Astrocyte (in vitro differentiated cells and primary cell): ENCODE results near the gene CCL25. TPM values are rescaled to one million over a fixed set of nuclear protein-coding genes. Genes with fewer than 3 reads are reported as not detected.

Experiments used
- DNase-seq: peaks from one replicate; pipeline ENCODE4 v3.0.0-alpha.2; 2010; ENCODE audit warnings: low read depth
- FAIRE-seq: peaks from 2 replicates; lab custom pipeline; 2011; peaks lifted over from hg19 to GRCh38; lab: Jason Lieb, UNC
- H2AFZ ChIP-seq: 2 replicates; pipeline ENCODE4 v1.6.0; 2012; ENCODE audit warnings: low read depth, low read length, inconsistent platforms
- H3K27ac ChIP-seq: 2 replicates; pipeline ENCODE4 v1.5.1; 2011; ENCODE audit warnings: low read depth, low read length, inconsistent platforms
- H3K27me3 ChIP-seq: 2 replicates; pipeline ENCODE4 v1.6.0; 2011; ENCODE audit warnings: low read length, inconsistent platforms; ENCODE audit not compliant: insufficient read depth
- H3K36me3 ChIP-seq: 2 replicates; pipeline ENCODE4 v1.5.1; 2011; ENCODE audit warnings: low read length, inconsistent platforms; ENCODE audit not compliant: insufficient read depth
- H3K4me1 ChIP-seq: 2 replicates; pipeline ENCODE4 v1.5.1; 2011; ENCODE audit warnings: low read length, inconsistent platforms; ENCODE audit not compliant: insufficient read depth
- H3K4me2 ChIP-seq: 2 replicates; pipeline ENCODE4 v1.6.0; 2012; ENCODE audit warnings: low read length, inconsistent platforms
- H3K4me3 ChIP-seq: 2 replicates; pipeline ENCODE4 v1.5.1; 2011; ENCODE audit warnings: low read depth, mild to moderate bottlenecking, low read length, inconsistent platforms; ENCODE audit not compliant: insufficient read depth
- H3K79me2 ChIP-seq: 2 replicates; pipeline ENCODE4 v1.6.0; 2012; ENCODE audit warnings: mild to moderate bottlenecking, low read length, inconsistent platforms; ENCODE audit not compliant: insufficient read depth
- H3K9ac ChIP-seq: 2 replicates; pipeline ENCODE4 v1.6.0; 2012; ENCODE audit warnings: mild to moderate bottlenecking, low read length, inconsistent platforms
- H3K9me3 ChIP-seq: 2 replicates; pipeline ENCODE4 v1.5.1; 2012; ENCODE audit warnings: low read depth, mild to moderate bottlenecking, low read length, inconsistent platforms; ENCODE audit not compliant: insufficient read depth
- H4K20me1 ChIP-seq: 2 replicates; pipeline ENCODE4 v1.6.0; 2012; ENCODE audit warnings: low read length, inconsistent platforms; ENCODE audit not compliant: insufficient read depth
- H3K27ac Mint-ChIP-seq: one replicate; pipeline ENCODE4 v1.8.0; 2021; ENCODE audit warnings: mild to moderate bottlenecking, mixed read lengths; ENCODE audit not compliant: unreplicated experiment
- H3K27me3 Mint-ChIP-seq: one replicate; pipeline ENCODE4 v1.8.0; 2021; ENCODE audit warnings: low read depth, mixed read lengths; ENCODE audit not compliant: unreplicated experiment
- H3K36me3 Mint-ChIP-seq: one replicate; pipeline ENCODE4 v1.8.0; 2021; ENCODE audit warnings: low read depth, mixed read lengths; ENCODE audit not compliant: unreplicated experiment
- H3K4me1 Mint-ChIP-seq: one replicate; pipeline ENCODE4 v1.8.0; 2021; ENCODE audit warnings: low read depth, mixed read lengths; ENCODE audit not compliant: unreplicated experiment
- H3K4me3 Mint-ChIP-seq: one replicate; pipeline ENCODE4 v1.8.0; 2021; ENCODE audit warnings: mild to moderate bottlenecking, moderate library complexity, mixed read lengths; ENCODE audit not compliant: unreplicated experiment
- H3K9me3 Mint-ChIP-seq: one replicate; pipeline ENCODE4 v1.8.0; 2021; ENCODE audit warnings: mild to moderate bottlenecking, mixed read lengths; ENCODE audit not compliant: unreplicated experiment
- EZH2 ChIP-seq: IDR thresholded peaks from 2 replicates; pipeline ENCODE4 v1.6.1; 2012; ENCODE audit warnings: mild to moderate bottlenecking, low read length, inconsistent platforms; ENCODE audit not compliant: insufficient read depth
- total RNA-seq: library from RNA; stranded (reverse); gene quantifications from 2 replicates; pipeline ENCODE4 v1.2.1, GENCODE V29; 2021
- TF ChIP-seq, protein P1 (sequence below): IDR thresholded peaks from 2 replicates; pipeline ENCODE4 v1.5.1; 2011; ENCODE audit warnings: low read depth, mild to moderate bottlenecking, inconsistent platforms, low read length, moderate library complexity; ENCODE audit not compliant: insufficient read depth

The CCL25 gene
- total RNA-seq, 1 donor from 2014 or later = not detected

DNA sequence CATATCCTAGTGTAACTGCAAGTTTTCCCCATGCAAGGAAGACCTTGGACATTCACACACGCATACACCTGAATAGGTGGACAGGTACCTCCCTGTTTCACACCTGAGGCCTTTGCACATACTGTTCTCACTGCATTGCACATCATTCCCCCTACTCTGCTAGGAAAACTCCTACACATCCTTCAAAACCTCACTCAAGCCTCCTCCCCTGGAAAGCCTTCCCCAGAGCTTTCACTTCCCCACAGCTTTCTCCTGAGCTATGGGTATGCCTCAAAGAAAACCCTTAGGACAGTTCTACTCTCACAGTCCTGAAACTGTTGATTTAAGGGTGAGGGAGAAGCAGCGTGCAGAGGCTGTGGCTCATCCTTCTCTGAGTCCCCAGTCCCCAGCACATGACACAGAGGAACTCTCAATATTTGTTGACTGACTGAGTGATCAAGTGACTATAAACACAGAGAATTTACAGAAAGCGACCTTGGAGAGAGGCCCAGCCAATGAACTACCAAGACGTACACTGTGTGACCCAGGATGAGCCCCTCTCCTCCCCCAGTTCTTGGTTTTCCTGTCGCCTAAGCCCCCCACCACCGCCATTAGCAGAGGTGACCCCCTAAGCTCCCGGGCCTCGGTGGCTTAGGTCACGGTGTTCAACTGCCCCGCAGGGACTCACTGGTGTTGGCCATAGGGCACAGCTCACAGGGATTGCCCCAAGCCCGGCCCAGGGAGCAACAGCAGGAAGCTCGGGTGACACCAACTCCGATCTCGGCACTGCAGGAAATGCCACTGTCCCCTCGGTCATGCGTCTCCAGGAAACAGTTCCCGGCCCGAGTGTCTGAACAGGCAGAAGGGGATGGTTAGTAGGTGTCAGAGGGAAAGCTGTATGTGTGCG is 56.2 kb downstream of the CCL25 start:
- DNase-seq (no peak), FAIRE-seq (no peak)
- no peaks in the 10 kb centered on the region for H3K79me2 ChIP-seq
- H3K4me1 ChIP-seq = no peaks in the 10 kb centered on the region
- H2AFZ ChIP-seq = no peak overlapping the region
- H3K9ac ChIP-seq = no peak overlapping the region
- H3K36me3 ChIP-seq = no peaks in the 10 kb centered on the region
- no peak overlapping the region for H3K27ac ChIP-seq
- Mint-ChIP-seq H3K36me3 (no peaks in the 10 kb centered on the region), H3K4me3 (no peak overlapping the region), H3K9me3 (peaks cover 4% of the 10 kb centered on the region), H3K27me3 (peaks cover 8% of the 10 kb centered on the region), H3K27ac (no peak overlapping the region), H3K4me1 (no peaks in the 10 kb centered on the region)
- H3K4me3 ChIP-seq = no peak overlapping the region
- no peaks in the 10 kb centered on the region for H3K27me3 ChIP-seq
- no peak overlapping the region for H3K4me2 ChIP-seq
- H3K9me3 ChIP-seq = no peaks in the 10 kb centered on the region
- TF ChIP-seq, protein P1, sequence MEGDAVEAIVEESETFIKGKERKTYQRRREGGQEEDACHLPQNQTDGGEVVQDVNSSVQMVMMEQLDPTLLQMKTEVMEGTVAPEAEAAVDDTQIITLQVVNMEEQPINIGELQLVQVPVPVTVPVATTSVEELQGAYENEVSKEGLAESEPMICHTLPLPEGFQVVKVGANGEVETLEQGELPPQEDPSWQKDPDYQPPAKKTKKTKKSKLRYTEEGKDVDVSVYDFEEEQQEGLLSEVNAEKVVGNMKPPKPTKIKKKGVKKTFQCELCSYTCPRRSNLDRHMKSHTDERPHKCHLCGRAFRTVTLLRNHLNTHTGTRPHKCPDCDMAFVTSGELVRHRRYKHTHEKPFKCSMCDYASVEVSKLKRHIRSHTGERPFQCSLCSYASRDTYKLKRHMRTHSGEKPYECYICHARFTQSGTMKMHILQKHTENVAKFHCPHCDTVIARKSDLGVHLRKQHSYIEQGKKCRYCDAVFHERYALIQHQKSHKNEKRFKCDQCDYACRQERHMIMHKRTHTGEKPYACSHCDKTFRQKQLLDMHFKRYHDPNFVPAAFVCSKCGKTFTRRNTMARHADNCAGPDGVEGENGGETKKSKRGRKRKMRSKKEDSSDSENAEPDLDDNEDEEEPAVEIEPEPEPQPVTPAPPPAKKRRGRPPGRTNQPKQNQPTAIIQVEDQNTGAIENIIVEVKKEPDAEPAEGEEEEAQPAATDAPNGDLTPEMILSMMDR = no peak
- no peak for TF ChIP-seq EZH2
- H4K20me1 ChIP-seq = no peaks in the 10 kb centered on the region

GRCh38 chr19:8109455-8109854 is 56.9 kb downstream of the CCL25 start:
- H3K27ac ChIP-seq = no peak overlapping the region
- no peak overlapping the region for H3K27ac Mint-ChIP-seq

More at GRCh38 chr19:8109455-8109854, 56.9 kb downstream of the CCL25 start:
- H3K4me3 Mint-ChIP-seq = no peak overlapping the region
- H3K36me3 Mint-ChIP-seq = no peaks in the 10 kb centered on the region
- no peak overlapping the region for H3K4me3 ChIP-seq
- FAIRE-seq (no peak), DNase-seq (no peak)
- H3K9me3 Mint-ChIP-seq = peaks cover 4% of the 10 kb centered on the region
- no peak overlapping the region for H2AFZ ChIP-seq
- H4K20me1 ChIP-seq = no peaks in the 10 kb centered on the region
- no peaks in the 10 kb centered on the region for H3K4me1 ChIP-seq
- H3K4me2 ChIP-seq = no peak overlapping the region
- H3K9ac ChIP-seq = no peak overlapping the region
- no peaks in the 10 kb centered on the region for H3K36me3 ChIP-seq
- no peaks in the 10 kb centered on the region for H3K9me3 ChIP-seq
- H3K27me3 Mint-ChIP-seq = peaks cover 8% of the 10 kb centered on the region
- no peak for TF ChIP-seq EZH2
- TF ChIP-seq, protein P1 = no peak
- H3K27me3 ChIP-seq = no peaks in the 10 kb centered on the region
- no peaks in the 10 kb centered on the region for H3K4me1 Mint-ChIP-seq
- H3K79me2 ChIP-seq = no peaks in the 10 kb centered on the region
